Measurements from ENCODE around the gene ZSWIM4. TPM values are rescaled to one million over a fixed set of nuclear protein-coding genes. Genes with fewer than 3 reads are reported as not detected.

Gene ZSWIM4
- total RNA-seq, 1 experiment from 2014 or later = 9.8 TPM

GRCh38 chr19:13804830-13805683 is 9.8 kb downstream of the ZSWIM4 start:
- DNase-seq (ENCODE audit: low spot score) = peak; percentile 52
- TF ChIP-seq CTCF (conservative IDR thresholded peaks at IDR 0.05; ENCODE audit: low read depth, low read length) (peak; percentile 63), EZH2 (IDR thresholded peaks at IDR 0.05; ENCODE audit: borderline replicate concordance, low read depth, low read length, poor library complexity, severe bottlenecking) (no peak)
- CTCF ChIA-PET = interaction anchor here (0.7 to 1.0 kb wide), 2 partner anchors 14 to 57 kb away, joined by 3 to 12 read pairs; no protein-coding TSS in a partner anchor
- intact Hi-C loops (cut with micrococcal nuclease; ENCODE audit: unreplicated experiment) = no loop called here
- Histone ChIP-seq H3K9me3 (ENCODE audit: low read depth, low read length, poor library complexity, severe bottlenecking) (no peaks in the 10 kb centered on the region), H3K4me1 (ENCODE audit: insufficient read depth, low read length, poor library complexity, severe bottlenecking) (no peaks in the 10 kb centered on the region), H3K27me3 (replicated peaks; ENCODE audit: insufficient read depth, low read depth, low read length, poor library complexity) (no peaks in the 10 kb centered on the region), H3K36me3 (ENCODE audit: insufficient read depth, low read length, poor library complexity, severe bottlenecking) (peaks cover 8% of the 10 kb centered on the region), H3K27ac (ENCODE audit: low read depth, low read length, poor library complexity, severe bottlenecking) (no peak overlapping the region), H3K4me3 (ENCODE audit: low read depth, low read length, poor library complexity, severe bottlenecking) (no peak overlapping the region)
- POLR2A ChIA-PET (ENCODE audit: low non-redundant PET) = no interaction called here
- no TSS peak for BruUV-seq (replicated peaks)

GRCh38 chr19:13806728-13807127 is 11.5 kb downstream of the ZSWIM4 start:
- no peaks in the 10 kb centered on the region for H3K9me3 ChIP-seq (ENCODE audit: low read depth, low read length, poor library complexity, severe bottlenecking)
- no peaks in the 10 kb centered on the region for H3K27me3 ChIP-seq (replicated peaks; ENCODE audit: insufficient read depth, low read depth, low read length, poor library complexity)
- H3K4me3 ChIP-seq (ENCODE audit: low read depth, low read length, poor library complexity, severe bottlenecking) = no peak overlapping the region
- CTCF ChIA-PET = no interaction called here
- no TSS peak for BruUV-seq (replicated peaks)
- intact Hi-C loops (cut with micrococcal nuclease; ENCODE audit: unreplicated experiment) = no loop called here
- no peaks in the 10 kb centered on the region for H3K4me1 ChIP-seq (ENCODE audit: insufficient read depth, low read length, poor library complexity, severe bottlenecking)
- H3K36me3 ChIP-seq (ENCODE audit: insufficient read depth, low read length, poor library complexity, severe bottlenecking) = peaks cover 8% of the 10 kb centered on the region
- no peak for TF ChIP-seq CTCF (conservative IDR thresholded peaks at IDR 0.05; ENCODE audit: low read depth, low read length)
- TF ChIP-seq EZH2 (IDR thresholded peaks at IDR 0.05; ENCODE audit: borderline replicate concordance, low read depth, low read length, poor library complexity, severe bottlenecking) = no peak
- no peak overlapping the region for H3K27ac ChIP-seq (ENCODE audit: low read depth, low read length, poor library complexity, severe bottlenecking)
- POLR2A ChIA-PET (ENCODE audit: low non-redundant PET) = no interaction called here
- no peak for DNase-seq (ENCODE audit: low spot score)

- no TSS peak for BruUV-seq (replicated peaks)
- H3K27me3 ChIP-seq (replicated peaks; ENCODE audit: insufficient read depth, low read depth, low read length, poor library complexity) = no peaks in the 10 kb centered on the region
- H3K4me3 ChIP-seq (ENCODE audit: low read depth, low read length, poor library complexity, severe bottlenecking) = no peak overlapping the region
- ChIA-PET POLR2A (ENCODE audit: low non-redundant PET) (no interaction called here), CTCF (no interaction called here)
- DNase-seq (ENCODE audit: low spot score) = no peak
- intact Hi-C loops (cut with micrococcal nuclease; ENCODE audit: unreplicated experiment) = no loop called here
- no peak overlapping the region for H3K27ac ChIP-seq (ENCODE audit: low read depth, low read length, poor library complexity, severe bottlenecking)
- H3K9me3 ChIP-seq (ENCODE audit: low read depth, low read length, poor library complexity, severe bottlenecking) = no peaks in the 10 kb centered on the region
- H3K4me1 ChIP-seq (ENCODE audit: insufficient read depth, low read length, poor library complexity, severe bottlenecking) = no peaks in the 10 kb centered on the region
- TF ChIP-seq EZH2 (IDR thresholded peaks at IDR 0.05; ENCODE audit: borderline replicate concordance, low read depth, low read length, poor library complexity, severe bottlenecking) = no peak
- no peak for TF ChIP-seq CTCF (conservative IDR thresholded peaks at IDR 0.05; ENCODE audit: low read depth, low read length)
- peaks cover 8% of the 10 kb centered on the region for H3K36me3 ChIP-seq (ENCODE audit: insufficient read depth, low read length, poor library complexity, severe bottlenecking)
Measured at GRCh38 chr19:13807421-13808021, 12.3 kb downstream of the ZSWIM4 start.
